Ovary (tissue), 9 donors: ENCODE results near the gene TMA7B. TPM values are rescaled to one million over a fixed set of nuclear protein-coding genes. Genes with fewer than 3 reads are reported as not detected.

Source experiments
- DNase-seq, 5 donors: peaks; one replicate each; pipeline ENCODE4 v3.0.0-alpha.2; 2019 to 2020
- H3K27ac ChIP-seq, 2 donors: fragments of 200-600 bp; one replicate each; pipeline versions ENCODE4 v1.5.1 to v1.8.0; 2019 to 2022
- H3K27me3 ChIP-seq: fragments of 200-600 bp; one replicate; pipeline ENCODE4 v1.8.0; 2022
- H3K36me3 ChIP-seq: fragments of 200-600 bp; sonication (generic); one replicate; pipeline ENCODE4 v1.5.1; 2019
- H3K4me1 ChIP-seq: one replicate; pipeline ENCODE4 v1.8.1; 2013; ENCODE audit warnings: mild to moderate bottlenecking, moderate library complexity; ENCODE audit not compliant: insufficient read depth
- H3K4me3 ChIP-seq: fragments of 200-600 bp; sonication (generic); one replicate; pipeline ENCODE4 v1.5.1; 2017
- H3K9me3 ChIP-seq, 2 donors: fragments of 200-600 bp in 1 of 2; sonication (generic) in 1 of 2; one replicate each; pipeline versions ENCODE4 v1.5.1 to v1.8.1; 2013 to 2019; ENCODE audit warnings: mild to moderate bottlenecking in 1 of 2, moderate library complexity in 1 of 2
- CTCF ChIP-seq, 3 donors: fragments of 450-650 bp in 2 of 3; fragments of 200-600 bp in 1 of 3; IDR thresholded peaks; one replicate each; pipeline versions ENCODE4 v1.5.1 to v1.8.0; 2016 to 2022; ENCODE audit warnings: antibody characterized with exemption in 3 of 3, mild to moderate bottlenecking in 1 of 3
- EP300 ChIP-seq: sonication (generic); formaldehyde crosslinking; IDR thresholded peaks from one replicate; pipeline ENCODE4 v1.6.1; 2017; ENCODE audit warnings: antibody characterized with exemption
- POLR2A ChIP-seq: fragments of 450-650 bp; IDR thresholded peaks from one replicate; pipeline ENCODE4 v1.6.1; 2017; ENCODE audit warnings: antibody characterized with exemption, mild to moderate bottlenecking, moderate library complexity
- WGBS, 3 donors: extraction: QIAGEN DNeasy Blood & Tissue Kit in 1 of 3; methylation state at CpG; one replicate each; pipeline versions ENCODE4 v1.1.5 to v1.1.7; 2013 to 2017; 5-methylcytosine and 5-hydroxymethylcytosine counted together
- intact Hi-C, 4 donors: fragments of 100-400 bp; cut with DNase I; formaldehyde crosslinking; loops; one replicate each; pipeline versions ENCODE4 v1.11.0 to v1.15.1; 2022 to 2023
- polyA plus RNA-seq, 2 donors: library from polyadenylated mRNA; stranded (reverse); fragments of 200-250 nt in 1 of 2; fragments of 350-450 nt in 1 of 2; fragmentation: Illumina TruSeq in 1 of 2; extraction: RNeasy Lipid Tissue Mini Kit (QIAGEN cat#74804) in 1 of 2; gene quantifications; one replicate each; pipeline ENCODE4 v1.2.3, GENCODE V29; 2013 to 2014
- total RNA-seq, 7 donors: library from RNA; depleted of rRNA in 2 of 7; stranded (reverse); fragments of >200 nt in 2 of 7; fragmentation: NEBNext Ultra II Directional in 3 of 7; extraction: Animal tissue kit (Norgen Biotek cat#: 25700) in 3 of 7; gene quantifications; one replicate each; pipeline versions ENCODE4 v1.1.0 to v1.2.4, GENCODE V29; 2016 to 2023
- donor health status: DM: no; HTN: no; CAD: no; lungs with moderate emphysema.
- donor health status: DM: no; HTN: no; CAD: no.
- donor health status: Bipolar disorder and iron deficiency.
- donor health status: DM: yes; HTN: yes; CAD: no.
- donor health status: DM: no; HTN: no; CAD: no.
- donor health status: DM: yes; HTN: yes; CAD: no.

TMA7B gene
- total and polyA plus RNA-seq, 9 donors, result not detected

GRCh38 chr22:39920134-39920743, 40.0 kb upstream of the TMA7B start:
- H3K36me3 ChIP-seq, result no peaks in the 10 kb centered on the region
- H3K4me1 ChIP-seq, result no peaks in the 10 kb centered on the region
- WGBS, 3 donors, result 82 to 88% (median 85%) methylated on average over 8 of the region's 8 CpGs
- no peak overlapping the region for H3K4me3 ChIP-seq
- H3K27ac ChIP-seq, result no peak overlapping the region
- no peaks in the 10 kb centered on the region for H3K27me3 ChIP-seq
- intact Hi-C loops, result no loop called here
- no peak for DNase-seq
- H3K9me3 ChIP-seq, result no peaks in the 10 kb centered on the region
- TF ChIP-seq CTCF (IDR thresholded peaks at IDR 0.05) (no peak), EP300 (no peak), POLR2A (no peak)

- no peaks in the 10 kb centered on the region for H3K9me3 ChIP-seq
- TF ChIP-seq CTCF (IDR thresholded peaks at IDR 0.05) (no peak), EP300 (no peak), POLR2A (no peak)
- no peaks in the 10 kb centered on the region for H3K27me3 ChIP-seq
- H3K27ac ChIP-seq, result no peak overlapping the region
- no peak overlapping the region for H3K4me3 ChIP-seq
- no peak for DNase-seq
- WGBS, 3 donors, result 58 to 62% (median 60%) methylated on average over 5 of the region's 5 CpGs
- no peaks in the 10 kb centered on the region for H3K4me1 ChIP-seq
- H3K36me3 ChIP-seq, result no peaks in the 10 kb centered on the region
- intact Hi-C loops, result no loop called here
Observed at GRCh38 chr22:39923696-39924095, 36.5 kb upstream of the TMA7B start.

GRCh38 chr22:39924286-39924685, 35.9 kb upstream of the TMA7B start:
- no peak overlapping the region for H3K4me3 ChIP-seq
- no peaks in the 10 kb centered on the region for H3K36me3 ChIP-seq
- H3K27me3 ChIP-seq, result no peaks in the 10 kb centered on the region
- no peak overlapping the region for H3K27ac ChIP-seq
- H3K4me1 ChIP-seq, result no peaks in the 10 kb centered on the region
- no peak for DNase-seq
- intact Hi-C loops, result no loop called here
- WGBS, 3 donors, result 85 to 90% (median 87%) methylated on average over 18 of the region's 18 CpGs
- no peak for TF ChIP-seq EP300
- TF ChIP-seq POLR2A, result no peak
- TF ChIP-seq CTCF (IDR thresholded peaks at IDR 0.05), result no peak
- no peaks in the 10 kb centered on the region for H3K9me3 ChIP-seq

GRCh38 chr22:39925273-39925672, 34.9 kb upstream of the TMA7B start:
- H3K4me1 ChIP-seq, result no peaks in the 10 kb centered on the region
- H3K27ac ChIP-seq, result no peak overlapping the region
- H3K4me3 ChIP-seq, result no peak overlapping the region
- no peak for TF ChIP-seq EP300
- no peak for TF ChIP-seq POLR2A
- TF ChIP-seq CTCF (IDR thresholded peaks at IDR 0.05), result no peak
- no peak for DNase-seq
- intact Hi-C loops, result no loop called here
- WGBS, 3 donors, result 82 to 89% (median 88%) methylated on average over 2 of the region's 2 CpGs
- no peaks in the 10 kb centered on the region for H3K27me3 ChIP-seq
- no peaks in the 10 kb centered on the region for H3K9me3 ChIP-seq
- no peaks in the 10 kb centered on the region for H3K36me3 ChIP-seq
